Measurements from ENCODE around the gene UBE2M.

DNA sequence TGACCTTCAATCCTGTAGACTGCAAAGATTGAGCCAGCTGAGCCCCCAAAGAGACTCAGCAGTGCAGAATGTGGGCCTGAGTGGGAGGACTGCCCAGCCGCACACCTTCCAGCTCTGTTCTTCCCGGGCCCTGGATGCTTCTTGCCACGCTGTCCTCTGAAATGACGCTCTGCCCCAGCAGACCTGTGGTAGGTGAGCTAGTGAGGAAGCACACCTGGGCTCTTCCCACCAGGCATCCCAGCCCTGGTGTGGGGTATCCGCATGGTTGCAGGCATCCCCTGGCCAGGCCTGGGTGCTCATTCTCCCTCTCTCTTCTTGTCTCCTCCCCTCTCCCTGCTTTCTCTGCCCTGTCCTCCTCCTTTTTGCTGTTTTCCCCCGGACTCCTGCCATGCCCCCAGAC is 24.6 kb upstream of the UBE2M start:
- TF ChIP-seq, protein P1, sequence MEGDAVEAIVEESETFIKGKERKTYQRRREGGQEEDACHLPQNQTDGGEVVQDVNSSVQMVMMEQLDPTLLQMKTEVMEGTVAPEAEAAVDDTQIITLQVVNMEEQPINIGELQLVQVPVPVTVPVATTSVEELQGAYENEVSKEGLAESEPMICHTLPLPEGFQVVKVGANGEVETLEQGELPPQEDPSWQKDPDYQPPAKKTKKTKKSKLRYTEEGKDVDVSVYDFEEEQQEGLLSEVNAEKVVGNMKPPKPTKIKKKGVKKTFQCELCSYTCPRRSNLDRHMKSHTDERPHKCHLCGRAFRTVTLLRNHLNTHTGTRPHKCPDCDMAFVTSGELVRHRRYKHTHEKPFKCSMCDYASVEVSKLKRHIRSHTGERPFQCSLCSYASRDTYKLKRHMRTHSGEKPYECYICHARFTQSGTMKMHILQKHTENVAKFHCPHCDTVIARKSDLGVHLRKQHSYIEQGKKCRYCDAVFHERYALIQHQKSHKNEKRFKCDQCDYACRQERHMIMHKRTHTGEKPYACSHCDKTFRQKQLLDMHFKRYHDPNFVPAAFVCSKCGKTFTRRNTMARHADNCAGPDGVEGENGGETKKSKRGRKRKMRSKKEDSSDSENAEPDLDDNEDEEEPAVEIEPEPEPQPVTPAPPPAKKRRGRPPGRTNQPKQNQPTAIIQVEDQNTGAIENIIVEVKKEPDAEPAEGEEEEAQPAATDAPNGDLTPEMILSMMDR (IDR thresholded peaks at IDR 0.05; ENCODE audit: poor library complexity, severe bottlenecking), result no peak
- no peak for TF ChIP-seq POLR2AphosphoS5 (IDR thresholded peaks at IDR 0.05)
- no peak for TF ChIP-seq EZH2 (IDR thresholded peaks at IDR 0.05; ENCODE audit: borderline replicate concordance, insufficient read depth, low read length, poor library complexity, severe bottlenecking)
- no peak for TF ChIP-seq RAD21 (conservative IDR thresholded peaks at IDR 0.05)

Measured in neural cell (in vitro differentiated cells).